ENCODE data around the gene CUL2.

DNA sequence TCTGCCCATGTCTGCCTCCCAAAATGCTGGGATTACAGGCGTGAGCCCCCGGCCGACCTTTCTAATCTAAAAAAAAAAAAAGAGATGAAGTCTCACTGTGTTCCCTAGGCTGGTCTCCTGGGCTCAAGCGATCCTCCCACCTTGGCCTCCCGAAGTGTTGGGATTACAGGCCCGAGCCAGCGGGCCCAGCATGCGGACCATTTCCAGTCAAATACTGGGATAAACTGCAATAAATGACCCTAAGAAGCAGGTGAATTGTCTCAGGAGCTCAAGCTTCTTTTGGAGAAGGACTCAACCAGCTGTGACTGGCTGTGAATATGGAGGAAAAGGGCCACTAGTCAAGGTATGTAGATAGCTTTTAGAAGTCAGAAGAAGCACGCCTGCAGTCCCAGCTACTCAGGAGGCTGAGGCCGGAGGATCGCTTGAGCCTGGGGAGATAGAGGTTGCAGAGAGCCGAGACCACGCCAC is 36.0 kb upstream of the CUL2 start:
- TF ChIP-seq SMARCA5 (IDR thresholded peaks at IDR 0.05) = 0 out of 2 replicates have a peak, but pooled peaks have one; percentile 6
- no peak for TF ChIP-seq SREBF2 (IDR thresholded peaks at IDR 0.05; ENCODE audit: low read length)
- no peak for TF ChIP-seq CTCF (IDR thresholded peaks at IDR 0.05 in 2 of 3, conservative IDR thresholded peaks at IDR 0.05 in 1 of 3; ENCODE audit: control insufficient read depth in 2 of 3, extremely low read depth in 1 of 3, insufficient read depth in 1 of 3, low read depth in 3 of 3, low read length in 3 of 3)

Measured in GM12878 (cell line).